Ishikawa (cell line): ENCODE results near the gene VPS39.

Experiments
- EP300 ChIP-seq: IDR thresholded peaks from 2 replicates; pipeline ENCODE4 v1.6.1; 2012; ENCODE audit warnings: borderline replicate concordance
- FOXM1 ChIP-seq: IDR thresholded peaks from 2 replicates; pipeline ENCODE4 v1.6.1; 2012; ENCODE audit warnings: low read depth, borderline replicate concordance
- NFIC ChIP-seq: IDR thresholded peaks from 2 replicates; pipeline ENCODE4 v1.6.1; 2012
- TAF1 ChIP-seq: IDR thresholded peaks from 2 replicates; pipeline ENCODE4 v1.6.1; 2012; ENCODE audit warnings: low read depth, mild to moderate bottlenecking
- TCF12 ChIP-seq: IDR thresholded peaks from 2 replicates; pipeline ENCODE4 v1.6.1; 2012; ENCODE audit warnings: low read depth
- YY1 ChIP-seq: IDR thresholded peaks from 2 replicates; pipeline ENCODE4 v1.6.1; 2012; ENCODE audit warnings: low read depth
- TF ChIP-seq, protein P1 (sequence below): IDR thresholded peaks from 2 replicates; pipeline ENCODE4 v1.6.1; 2012
- TF ChIP-seq, protein P2 (sequence below): IDR thresholded peaks from 2 replicates; pipeline ENCODE4 v1.6.1; 2012; ENCODE audit warnings: low read depth, mild to moderate bottlenecking

DNA sequence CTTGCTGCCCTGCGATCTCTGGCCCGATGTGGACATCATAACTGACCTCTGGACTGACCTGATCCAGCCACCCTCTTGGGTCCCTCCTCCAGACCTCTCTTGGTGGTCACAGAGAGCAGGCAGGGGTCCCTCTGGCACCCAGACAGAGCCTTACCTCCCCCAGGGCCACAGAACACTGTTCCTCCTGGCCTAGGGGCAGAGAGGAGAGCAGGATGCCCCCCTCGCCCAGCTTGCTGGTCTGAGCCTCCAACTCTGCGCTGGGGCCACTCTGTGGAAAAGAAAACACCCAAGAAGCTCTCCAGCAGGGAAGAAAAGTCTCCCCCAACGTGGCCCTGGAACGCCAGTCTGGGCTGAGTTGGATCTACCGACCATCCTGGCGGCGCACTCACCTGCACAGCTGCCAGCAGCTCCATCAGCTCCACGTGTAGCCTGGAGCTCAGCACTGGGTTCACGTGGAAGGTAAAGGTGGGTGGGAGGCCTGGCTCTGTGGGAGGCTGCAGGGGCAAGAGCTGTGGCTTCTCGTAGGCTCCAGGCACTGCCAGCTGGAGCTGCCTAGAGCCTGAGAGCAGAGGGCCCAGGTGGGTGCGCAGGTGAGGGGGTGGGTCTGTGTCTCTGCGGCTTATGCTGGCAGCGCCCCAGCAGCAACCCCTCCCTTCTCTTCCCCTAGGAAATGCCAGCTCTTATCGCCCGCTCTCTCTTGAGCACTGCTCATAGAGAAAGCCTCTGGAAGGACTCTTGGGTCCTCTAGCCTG, 57.7 kb downstream of the VPS39 start:
- TF ChIP-seq EP300 = no peak
- no peak for TF ChIP-seq NFIC
- TF ChIP-seq FOXM1 = no peak
- TF ChIP-seq YY1 = no peak
- TF ChIP-seq TAF1 = no peak
- TF ChIP-seq, protein P1, sequence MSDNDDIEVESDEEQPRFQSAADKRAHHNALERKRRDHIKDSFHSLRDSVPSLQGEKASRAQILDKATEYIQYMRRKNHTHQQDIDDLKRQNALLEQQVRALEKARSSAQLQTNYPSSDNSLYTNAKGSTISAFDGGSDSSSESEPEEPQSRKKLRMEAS = no peak
- no peak for TF ChIP-seq TCF12
- TF ChIP-seq, protein P2, sequence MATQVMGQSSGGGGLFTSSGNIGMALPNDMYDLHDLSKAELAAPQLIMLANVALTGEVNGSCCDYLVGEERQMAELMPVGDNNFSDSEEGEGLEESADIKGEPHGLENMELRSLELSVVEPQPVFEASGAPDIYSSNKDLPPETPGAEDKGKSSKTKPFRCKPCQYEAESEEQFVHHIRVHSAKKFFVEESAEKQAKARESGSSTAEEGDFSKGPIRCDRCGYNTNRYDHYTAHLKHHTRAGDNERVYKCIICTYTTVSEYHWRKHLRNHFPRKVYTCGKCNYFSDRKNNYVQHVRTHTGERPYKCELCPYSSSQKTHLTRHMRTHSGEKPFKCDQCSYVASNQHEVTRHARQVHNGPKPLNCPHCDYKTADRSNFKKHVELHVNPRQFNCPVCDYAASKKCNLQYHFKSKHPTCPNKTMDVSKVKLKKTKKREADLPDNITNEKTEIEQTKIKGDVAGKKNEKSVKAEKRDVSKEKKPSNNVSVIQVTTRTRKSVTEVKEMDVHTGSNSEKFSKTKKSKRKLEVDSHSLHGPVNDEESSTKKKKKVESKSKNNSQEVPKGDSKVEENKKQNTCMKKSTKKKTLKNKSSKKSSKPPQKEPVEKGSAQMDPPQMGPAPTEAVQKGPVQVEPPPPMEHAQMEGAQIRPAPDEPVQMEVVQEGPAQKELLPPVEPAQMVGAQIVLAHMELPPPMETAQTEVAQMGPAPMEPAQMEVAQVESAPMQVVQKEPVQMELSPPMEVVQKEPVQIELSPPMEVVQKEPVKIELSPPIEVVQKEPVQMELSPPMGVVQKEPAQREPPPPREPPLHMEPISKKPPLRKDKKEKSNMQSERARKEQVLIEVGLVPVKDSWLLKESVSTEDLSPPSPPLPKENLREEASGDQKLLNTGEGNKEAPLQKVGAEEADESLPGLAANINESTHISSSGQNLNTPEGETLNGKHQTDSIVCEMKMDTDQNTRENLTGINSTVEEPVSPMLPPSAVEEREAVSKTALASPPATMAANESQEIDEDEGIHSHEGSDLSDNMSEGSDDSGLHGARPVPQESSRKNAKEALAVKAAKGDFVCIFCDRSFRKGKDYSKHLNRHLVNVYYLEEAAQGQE = no peak
